Heart left ventricle (tissue), 16 donors: ENCODE measurements around the gene CNGB1. TPM values are rescaled to one million over a fixed set of nuclear protein-coding genes. Genes with fewer than 3 reads are reported as not detected.
A peak's percentile ranks its signal among the peaks of the same experiment; 100 is the strongest.
"Not testable (repeated sequence)": the region's sequence is repeated elsewhere in the genome, so short reads cannot be mapped to it uniquely, and the experiment has no call there.

Experiments used
- ATAC-seq, 4 donors: fragments of 200-7000 bp; cut with Tn5 transposase; one replicate each; pipeline ENCODE4 v1.9.1; 2020 to 2022; ENCODE audit warnings: moderate library complexity in 4 of 4, mild to moderate bottlenecking in 3 of 4, moderate number of reproducible peaks in 1 of 4
- DNase-seq, 5 donors: peaks; one replicate each; pipeline ENCODE4 v3.0.0-alpha.2; 2020
- H3K27ac ChIP-seq, 12 donors: fragments of 200-600 bp; sonication (generic) in 4 of 12; one replicate each; pipeline versions ENCODE4 v1.5.0 to v1.8.0; 2016 to 2022; ENCODE audit warnings: mild to moderate bottlenecking in 2 of 12
- H3K27me3 ChIP-seq, 9 donors: fragments of 200-600 bp; sonication (generic) in 2 of 9; one replicate each; pipeline versions ENCODE4 v1.5.1 to v1.8.0; 2016 to 2022; ENCODE audit warnings: mild to moderate bottlenecking in 3 of 9
- H3K36me3 ChIP-seq, 9 donors: fragments of 200-600 bp; sonication (generic) in 2 of 9; one replicate each; pipeline versions ENCODE4 v1.5.0 to v1.8.0; 2018 to 2022; ENCODE audit warnings: mild to moderate bottlenecking in 2 of 9
- H3K4me1 ChIP-seq, 12 donors: fragments of 200-600 bp; sonication (generic) in 4 of 12; one replicate each; pipeline versions ENCODE4 v1.5.0 to v1.8.0; 2016 to 2022; ENCODE audit warnings: mild to moderate bottlenecking in 3 of 12
- H3K4me3 ChIP-seq, 12 donors: fragments of 200-600 bp; sonication (generic) in 4 of 12; one replicate each; pipeline versions ENCODE4 v1.5.0 to v1.8.0; 2017 to 2022; ENCODE audit warnings: mild to moderate bottlenecking in 9 of 12, moderate library complexity in 4 of 12
- H3K9me3 ChIP-seq, 12 donors: fragments of 200-600 bp; sonication (generic) in 4 of 12; one replicate each; pipeline versions ENCODE4 v1.5.0 to v1.8.0; 2016 to 2022; ENCODE audit warnings: mild to moderate bottlenecking in 1 of 12
- POLR2A ChIP-seq, 2 donors: fragments of 450-650 bp; IDR thresholded peaks; one replicate each; pipeline ENCODE4 v1.6.1; 2017; ENCODE audit warnings: antibody characterized with exemption in 2 of 2, mild to moderate bottlenecking in 2 of 2, moderate library complexity in 2 of 2
- WGBS, 4 donors: extraction: QIAGEN DNeasy Blood & Tissue Kit in 2 of 4; methylation state at CpG; one replicate each; pipeline versions ENCODE4 v1.1.5 to v1.1.7; 2013 to 2018; 5-methylcytosine and 5-hydroxymethylcytosine counted together
- intact Hi-C, 10 donors: fragments of 100-400 bp; cut with DNase I; formaldehyde crosslinking; loops; one replicate each; pipeline versions ENCODE4 v1.11.1 to v1.14.2; 2022
- polyA plus RNA-seq, 2 donors: library from polyadenylated mRNA; stranded (reverse); fragments of 200-250 nt; gene quantifications; one replicate each; pipeline ENCODE4 v1.2.3, GENCODE V29; 2013
- total RNA-seq, 9 donors: library from RNA; depleted of rRNA in 2 of 9; stranded (reverse); fragments of >200 nt in 2 of 9; fragmentation: NEBNext Ultra II Directional in 3 of 9; extraction: Animal tissue kit (Norgen Biotek cat#: 25700) in 3 of 9; gene quantifications; one replicate each; pipeline versions ENCODE4 v1.1.0 to v1.2.4, GENCODE V29; 2016 to 2023
- TF ChIP-seq, protein P1 (sequence below), 12 donors: fragments of 200-600 bp; sonication (generic) in 4 of 12; IDR thresholded peaks; one replicate each; pipeline versions ENCODE4 v1.5.0 to v1.8.0; 2018 to 2022; ENCODE audit warnings: antibody characterized with exemption in 12 of 12, mild to moderate bottlenecking in 5 of 12
- donor health status: ischemic (EF 13 %, LVEDD 7.1; RV severe dilation, severe dysfunction).
- donor health status: healthy with polysubstance abuse.
- donor health status: DM: no; HTN: yes; CAD: no.
- donor health status: DM: no; HTN: no; CAD: no.
- donor health status: ischemic (EF 25% LVEDD 6.9; RV normal size, moderate dysfunction).
- donor health status: ischemic (EF 25% LVEDD 5.7; RV mildly dilated, moderate dysfunction).
- donor health status: healthy.
- donor health status: DM: yes; HTN: yes; CAD: no.
- donor health status: ischemic (EF 35%, LVEDD 5.7; RV mildly dilated, moderate dysfunction).
- donor health status: nonischemic (EF 11% LVEDD 7.7; RV severe dilation, severe dysfunction).
- donor health status: DM: yes; HTN: yes; CAD: no.
- donor health status: PGD.
- donor health status: ischemic (EF 29% LVEDD 5.4; RV normal size, mild dysfunction).
- donor health status: nonischemic (EF 23%, LVEDD 6.1; RV moderate dilation, normal function).

The CNGB1 gene
- total and polyA plus RNA-seq, 11 donors = not detected

DNA sequence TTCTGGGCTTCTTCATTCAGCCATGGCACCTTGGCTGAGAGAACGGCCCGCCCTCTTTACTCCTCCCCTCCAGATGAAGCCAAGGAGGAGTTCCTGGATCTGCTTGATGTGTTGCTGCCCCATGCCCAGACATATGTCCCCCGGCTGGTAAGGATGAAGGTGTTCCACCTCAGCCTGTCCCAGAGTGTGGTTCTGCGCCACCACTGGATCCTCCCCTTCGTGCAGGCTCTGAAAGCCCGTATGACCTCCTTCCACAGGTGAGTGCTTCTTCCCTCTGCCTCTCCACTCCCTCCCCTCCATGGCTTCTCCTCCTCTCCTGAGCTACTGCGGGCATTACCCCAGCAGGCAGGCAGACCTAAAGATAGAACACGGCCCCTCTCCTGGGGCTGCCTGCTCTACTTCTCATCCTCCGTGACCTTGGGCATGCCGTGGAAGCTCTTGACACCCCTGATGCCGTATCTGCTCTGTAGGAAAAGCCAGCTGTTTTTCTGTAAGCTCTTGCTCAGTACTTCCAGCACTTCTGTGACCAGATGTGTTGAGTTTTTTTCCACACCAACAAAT, 39.0 kb upstream of the CNGB1 start:
- peak in 3 of 4 donors; percentile 65 to 79 (median 76) for ATAC-seq
- H3K4me1 ChIP-seq = peaks cover 0 to 10% (median 2%) of the 10 kb centered on the region in 12 donors
- H3K36me3 ChIP-seq = peaks cover 0 to 68% (median 28%) of the 10 kb centered on the region in 9 donors
- peak overlapping the region in 1 of 12 donors; percentile 24 for H3K27ac ChIP-seq
- WGBS, 4 donors = 62 to 78% (median 74%) methylated on average over 11 of the region's 11 CpGs
- no peak overlapping the region for H3K4me3 ChIP-seq
- intact Hi-C loops = loop anchor here in 7 of 10 donors (10.0 kb wide), 5 partner anchors 205 to 435 kb away; partner anchors contain the start of genes KATNB1 (in 1 of the 7) and KIFC3 (in 1 of the 7)
- peak in 2 of 5 donors; percentile 28 to 36 for DNase-seq
- no peaks in the 10 kb centered on the region for H3K9me3 ChIP-seq
- H3K27me3 ChIP-seq = no peaks in the 10 kb centered on the region
- TF ChIP-seq, protein P1, sequence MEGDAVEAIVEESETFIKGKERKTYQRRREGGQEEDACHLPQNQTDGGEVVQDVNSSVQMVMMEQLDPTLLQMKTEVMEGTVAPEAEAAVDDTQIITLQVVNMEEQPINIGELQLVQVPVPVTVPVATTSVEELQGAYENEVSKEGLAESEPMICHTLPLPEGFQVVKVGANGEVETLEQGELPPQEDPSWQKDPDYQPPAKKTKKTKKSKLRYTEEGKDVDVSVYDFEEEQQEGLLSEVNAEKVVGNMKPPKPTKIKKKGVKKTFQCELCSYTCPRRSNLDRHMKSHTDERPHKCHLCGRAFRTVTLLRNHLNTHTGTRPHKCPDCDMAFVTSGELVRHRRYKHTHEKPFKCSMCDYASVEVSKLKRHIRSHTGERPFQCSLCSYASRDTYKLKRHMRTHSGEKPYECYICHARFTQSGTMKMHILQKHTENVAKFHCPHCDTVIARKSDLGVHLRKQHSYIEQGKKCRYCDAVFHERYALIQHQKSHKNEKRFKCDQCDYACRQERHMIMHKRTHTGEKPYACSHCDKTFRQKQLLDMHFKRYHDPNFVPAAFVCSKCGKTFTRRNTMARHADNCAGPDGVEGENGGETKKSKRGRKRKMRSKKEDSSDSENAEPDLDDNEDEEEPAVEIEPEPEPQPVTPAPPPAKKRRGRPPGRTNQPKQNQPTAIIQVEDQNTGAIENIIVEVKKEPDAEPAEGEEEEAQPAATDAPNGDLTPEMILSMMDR (IDR thresholded peaks at IDR 0.05) = no peak
- no peak for TF ChIP-seq POLR2A (IDR thresholded peaks at IDR 0.05)

DNA sequence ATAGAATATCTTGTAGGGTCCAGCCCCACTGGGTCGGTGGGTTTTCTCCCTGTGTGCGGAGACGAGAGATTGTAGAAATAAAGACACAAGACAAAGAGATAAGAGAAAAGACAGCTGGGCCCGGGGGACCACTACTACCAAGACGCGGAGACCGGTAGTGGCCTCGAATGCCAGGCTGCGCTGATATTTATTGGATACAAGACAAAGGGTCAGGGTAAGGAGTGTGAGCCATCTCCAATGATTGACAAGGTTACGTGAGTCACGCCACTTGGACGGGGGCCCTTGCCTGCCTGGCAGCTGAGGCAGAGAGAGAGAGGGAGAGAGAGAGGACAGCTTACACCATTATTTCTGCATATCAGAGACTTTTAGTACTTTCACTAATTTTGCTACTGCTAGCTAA, 33.8 kb upstream of the CNGB1 start:
- DNase-seq = peak in 3 of 5 donors; percentile 72 to 82 (median 79)
- WGBS, 4 donors = 65 to 76% (median 71%) methylated on average over 12 of the region's 12 CpGs
- H3K4me3 ChIP-seq = peak overlapping the region in 1 of 12 donors; percentile 14

DNA sequence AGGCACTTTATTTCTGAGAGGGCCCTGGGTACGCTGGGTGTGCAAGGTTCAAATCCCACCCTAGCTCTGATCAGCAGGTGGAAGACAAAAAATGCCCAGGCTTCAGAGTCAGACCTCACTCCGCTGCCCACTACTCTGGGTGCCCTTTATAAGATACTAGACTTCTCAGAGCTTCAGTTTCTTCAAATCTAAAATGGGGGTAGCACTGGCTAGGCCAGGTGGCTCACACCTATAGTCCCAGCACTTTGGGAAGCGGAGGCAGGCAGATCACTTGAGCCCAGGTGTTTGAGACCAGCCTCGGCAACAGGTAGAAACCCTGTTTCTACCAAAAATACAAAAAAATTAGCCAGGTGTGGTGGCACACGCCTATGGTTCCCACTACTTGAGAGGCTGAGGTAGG, 32.0 kb upstream of the CNGB1 start:
- H3K36me3 ChIP-seq = peaks cover 0 to 48% (median 10%) of the 10 kb centered on the region in 9 donors
- no peak for ATAC-seq
- 89 to 99% (median 97%) methylated on average over 5 of the region's 5 CpGs for WGBS, 4 donors
- peak in 1 of 5 donors; percentile 24 for DNase-seq
- H3K27me3 ChIP-seq = no peaks in the 10 kb centered on the region
- TF ChIP-seq, protein P1 (IDR thresholded peaks at IDR 0.05) = no peak
- TF ChIP-seq POLR2A (IDR thresholded peaks at IDR 0.05) = no peak
- no peak overlapping the region for H3K27ac ChIP-seq
- intact Hi-C loops = loop anchor here in 9 of 10 donors (2.0 to 10.0 kb wide), 9 partner anchors 198 to 428 kb away; partner anchors contain the start of genes KATNB1 (in 2 of the 9) and KIFC3 (in 2 of the 9)
- no peak overlapping the region for H3K4me3 ChIP-seq
- H3K4me1 ChIP-seq = peaks cover 0 to 40% (median 28%) of the 10 kb centered on the region in 12 donors
- no peaks in the 10 kb centered on the region for H3K9me3 ChIP-seq

More for the DNA sequence above, 33.8 kb upstream of the CNGB1 start:
- H3K27me3 ChIP-seq, H3K9me3 ChIP-seq: not testable (repeated sequence)
- intact Hi-C loops = loop anchor here in 9 of 10 donors (1.0 to 10.0 kb wide), 10 partner anchors 105 to 430 kb away; partner anchors contain the start of genes KATNB1 (in 2 of the 9) and KIFC3 (in 2 of the 9)
- Histone ChIP-seq H3K27ac (peak overlapping the region in 5 of 12 donors; percentile 12 to 67 (median 36)), H3K4me1 (peaks cover 0 to 27% (median 13%) of the 10 kb centered on the region in 12 donors), H3K36me3 (peaks cover 0 to 48% (median 9%) of the 10 kb centered on the region in 9 donors)
- ATAC-seq = peak in 1 of 4 donors; percentile 17

DNA sequence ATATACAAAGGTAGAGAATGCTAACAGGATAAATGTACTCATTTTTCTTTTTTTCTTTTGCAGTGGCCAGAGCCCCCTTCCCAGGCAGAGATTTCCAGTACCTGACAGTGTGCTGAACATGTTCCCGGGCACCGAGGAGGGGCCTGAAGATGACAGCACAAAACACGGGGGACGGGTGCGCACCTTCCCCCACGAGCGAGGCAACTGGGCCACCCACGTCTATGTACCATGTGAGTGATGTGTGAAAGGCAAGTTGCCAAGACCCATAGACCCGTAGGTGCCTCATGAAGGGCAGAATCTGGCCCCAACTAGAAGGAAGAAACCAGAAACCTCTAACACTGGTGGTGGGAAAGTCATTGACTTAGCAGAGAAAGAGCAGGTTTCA, 31.5 kb upstream of the CNGB1 start:
- WGBS, 4 donors = 71 to 86% (median 81%) methylated on average over 9 of the region's 9 CpGs
- intact Hi-C loops = loop anchor here in 9 of 10 donors (2.0 to 10.0 kb wide), 9 partner anchors 198 to 428 kb away; partner anchors contain the start of genes KATNB1 (in 2 of the 9) and KIFC3 (in 2 of the 9)
- H3K27me3 ChIP-seq = no peaks in the 10 kb centered on the region
- peaks cover 0 to 52% (median 15%) of the 10 kb centered on the region in 9 donors for H3K36me3 ChIP-seq
- no peak overlapping the region for H3K4me3 ChIP-seq
- DNase-seq = peak in 1 of 5 donors; percentile 46
- peaks cover 0 to 42% (median 28%) of the 10 kb centered on the region in 12 donors for H3K4me1 ChIP-seq
- ATAC-seq = no peak
- no peaks in the 10 kb centered on the region for H3K9me3 ChIP-seq
- H3K27ac ChIP-seq = no peak overlapping the region
- TF ChIP-seq POLR2A (IDR thresholded peaks at IDR 0.05) = no peak
- TF ChIP-seq, protein P1 (IDR thresholded peaks at IDR 0.05) = no peak
